ENCODE measurements around the gene SLC38A10. TPM values are rescaled to one million over a fixed set of nuclear protein-coding genes. Genes with fewer than 3 reads are reported as not detected.

Gene SLC38A10
- total RNA-seq, 1 experiment from 2014 or later, result 109 TPM

- Histone ChIP-seq H3K79me2 (ENCODE audit: insufficient read depth, low read length) (peaks cover 15% of the 10 kb centered on the region; the same call in 1 of the 2 replicates), H4K20me1 (ENCODE audit: insufficient read depth) (no peaks in the 10 kb centered on the region), H3K4me3 (replicated peaks in 1 of 2; ENCODE audit: low read depth in 1 of 2, low read length in 2 of 2) (no peak overlapping the region), H3K27ac (ENCODE audit: low read depth, low read length) (peak overlapping the region; percentile 61; the same call in 1 of the 2 replicates), H3K9me3 (ENCODE audit: control insufficient read depth in 1 of 2, insufficient read depth in 1 of 2, low read depth in 1 of 2, low read length in 2 of 2) (0 out of 4 replicates have a peak, but pooled peaks cover 0 to 4% of the 10 kb centered on the region in 2 experiments), H3K9me2 (ENCODE audit: insufficient read depth) (no peaks in the 10 kb centered on the region), H2AFZ (ENCODE audit: low read depth, low read length, poor library complexity, severe bottlenecking) (peak overlapping the region; percentile 63), H3K36me3 (ENCODE audit: control insufficient read depth in 1 of 2, insufficient read depth in 2 of 2, low read length in 2 of 2) (peaks cover 0 to 8% of the 10 kb centered on the region in 2 experiments; a peak in 2 of 4 replicates), H3K4me1 (ENCODE audit: control insufficient read depth in 1 of 2, insufficient read depth in 2 of 2, low read length in 2 of 2) (peaks cover 20 to 29% of the 10 kb centered on the region in 2 experiments), H3K4me2 (ENCODE audit: low read length) (peak overlapping the region; percentile 58), H3K9ac (ENCODE audit: low read length) (peak overlapping the region; percentile 49), H3K27me3 (ENCODE audit: insufficient read depth, low read length) (no peaks in the 10 kb centered on the region)
- BruUV-seq (replicated peaks), result no TSS peak
- TF ChIP-seq SIN3A (IDR thresholded peaks at IDR 0.05; ENCODE audit: low read depth), result no peak
- TF ChIP-seq YY1 (IDR thresholded peaks at IDR 0.05; ENCODE audit: extremely low read depth, insufficient replicate concordance, low read depth, low read length), result no peak
- TF ChIP-seq CEBPB (IDR thresholded peaks at IDR 0.05; ENCODE audit: low read depth), result no peak
- TF ChIP-seq, protein P1, sequence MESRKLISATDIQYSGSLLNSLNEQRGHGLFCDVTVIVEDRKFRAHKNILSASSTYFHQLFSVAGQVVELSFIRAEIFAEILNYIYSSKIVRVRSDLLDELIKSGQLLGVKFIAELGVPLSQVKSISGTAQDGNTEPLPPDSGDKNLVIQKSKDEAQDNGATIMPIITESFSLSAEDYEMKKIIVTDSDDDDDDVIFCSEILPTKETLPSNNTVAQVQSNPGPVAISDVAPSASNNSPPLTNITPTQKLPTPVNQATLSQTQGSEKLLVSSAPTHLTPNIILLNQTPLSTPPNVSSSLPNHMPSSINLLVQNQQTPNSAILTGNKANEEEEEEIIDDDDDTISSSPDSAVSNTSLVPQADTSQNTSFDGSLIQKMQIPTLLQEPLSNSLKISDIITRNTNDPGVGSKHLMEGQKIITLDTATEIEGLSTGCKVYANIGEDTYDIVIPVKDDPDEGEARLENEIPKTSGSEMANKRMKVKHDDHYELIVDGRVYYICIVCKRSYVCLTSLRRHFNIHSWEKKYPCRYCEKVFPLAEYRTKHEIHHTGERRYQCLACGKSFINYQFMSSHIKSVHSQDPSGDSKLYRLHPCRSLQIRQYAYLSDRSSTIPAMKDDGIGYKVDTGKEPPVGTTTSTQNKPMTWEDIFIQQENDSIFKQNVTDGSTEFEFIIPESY (IDR thresholded peaks at IDR 0.05; ENCODE audit: extremely low read depth, insufficient replicate concordance, low read length), result no peak
- TF ChIP-seq TCF7L2 (IDR thresholded peaks at IDR 0.05; ENCODE audit: borderline replicate concordance, extremely low read depth, insufficient read depth, insufficient read length), result no peak
- TF ChIP-seq, protein P2, sequence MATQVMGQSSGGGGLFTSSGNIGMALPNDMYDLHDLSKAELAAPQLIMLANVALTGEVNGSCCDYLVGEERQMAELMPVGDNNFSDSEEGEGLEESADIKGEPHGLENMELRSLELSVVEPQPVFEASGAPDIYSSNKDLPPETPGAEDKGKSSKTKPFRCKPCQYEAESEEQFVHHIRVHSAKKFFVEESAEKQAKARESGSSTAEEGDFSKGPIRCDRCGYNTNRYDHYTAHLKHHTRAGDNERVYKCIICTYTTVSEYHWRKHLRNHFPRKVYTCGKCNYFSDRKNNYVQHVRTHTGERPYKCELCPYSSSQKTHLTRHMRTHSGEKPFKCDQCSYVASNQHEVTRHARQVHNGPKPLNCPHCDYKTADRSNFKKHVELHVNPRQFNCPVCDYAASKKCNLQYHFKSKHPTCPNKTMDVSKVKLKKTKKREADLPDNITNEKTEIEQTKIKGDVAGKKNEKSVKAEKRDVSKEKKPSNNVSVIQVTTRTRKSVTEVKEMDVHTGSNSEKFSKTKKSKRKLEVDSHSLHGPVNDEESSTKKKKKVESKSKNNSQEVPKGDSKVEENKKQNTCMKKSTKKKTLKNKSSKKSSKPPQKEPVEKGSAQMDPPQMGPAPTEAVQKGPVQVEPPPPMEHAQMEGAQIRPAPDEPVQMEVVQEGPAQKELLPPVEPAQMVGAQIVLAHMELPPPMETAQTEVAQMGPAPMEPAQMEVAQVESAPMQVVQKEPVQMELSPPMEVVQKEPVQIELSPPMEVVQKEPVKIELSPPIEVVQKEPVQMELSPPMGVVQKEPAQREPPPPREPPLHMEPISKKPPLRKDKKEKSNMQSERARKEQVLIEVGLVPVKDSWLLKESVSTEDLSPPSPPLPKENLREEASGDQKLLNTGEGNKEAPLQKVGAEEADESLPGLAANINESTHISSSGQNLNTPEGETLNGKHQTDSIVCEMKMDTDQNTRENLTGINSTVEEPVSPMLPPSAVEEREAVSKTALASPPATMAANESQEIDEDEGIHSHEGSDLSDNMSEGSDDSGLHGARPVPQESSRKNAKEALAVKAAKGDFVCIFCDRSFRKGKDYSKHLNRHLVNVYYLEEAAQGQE (IDR thresholded peaks at IDR 0.05; ENCODE audit: low read depth), result no peak
- no peak for TF ChIP-seq ELF1 (IDR thresholded peaks at IDR 0.05; ENCODE audit: borderline replicate concordance, low read depth)
- no peak for TF ChIP-seq EZH2 (IDR thresholded peaks at IDR 0.05)
- no peak for TF ChIP-seq CBX3 (IDR thresholded peaks at IDR 0.05; ENCODE audit: low read depth)
- TF ChIP-seq MAX (IDR thresholded peaks at IDR 0.05), result no peak
- no peak for TF ChIP-seq EGR1 (IDR thresholded peaks at IDR 0.05; ENCODE audit: low read depth)
- TF ChIP-seq RAD21 (IDR thresholded peaks at IDR 0.05; ENCODE audit: low read depth), result no peak
- TF ChIP-seq ZFX (IDR thresholded peaks at IDR 0.05), result no peak
- no peak for TF ChIP-seq CTCF (IDR thresholded peaks at IDR 0.05 in 2 of 3, conservative IDR thresholded peaks at IDR 0.05 in 1 of 3; ENCODE audit: borderline replicate concordance in 1 of 3, insufficient read depth in 1 of 3, low read depth in 2 of 3, low read length in 2 of 3)
- TF ChIP-seq POLR2AphosphoS5 (IDR thresholded peaks at IDR 0.05; ENCODE audit: low read depth, low read length), result no peak
- no peak for TF ChIP-seq FOSL1 (IDR thresholded peaks at IDR 0.05; ENCODE audit: low read depth)
- ChIA-PET POLR2A (no interaction called here), CTCF (no interaction called here), RAD21 (ENCODE audit: low non-redundant PET in 1 of 2, low total read pairs in 2 of 2, uncharacterized antibody in 2 of 2, unreplicated experiment in 2 of 2) (no interaction called here)
- intact Hi-C loops (cut with micrococcal nuclease), result loop anchor here (1.0 to 10.0 kb wide), 2 partner anchors 16 to 239 kb away; partner anchors contain the start of genes NDUFAF8 and TEPSIN
- no peak for DNase-seq (ENCODE audit: low read depth, low spot score)
- no peak for ATAC-seq
These were observed 71.4 kb downstream of the SLC38A10 start for GRCh38 chr17:81223762-81224130.
